H7 (cell line): ENCODE results near the gene PYURF. TPM values are rescaled to one million over a fixed set of nuclear protein-coding genes. Genes with fewer than 3 reads are reported as not detected.

Experiments
- DNase-seq: peaks from one replicate; pipeline ENCODE4 v3.0.0; 2012
- H3K27me3 ChIP-seq: 2 replicates; pipeline ENCODE4 v1.6.0; 2011; ENCODE audit warnings: mild to moderate bottlenecking, low read length; ENCODE audit not compliant: control insufficient read depth, insufficient read depth
- H3K36me3 ChIP-seq: replicated peaks from 2 replicates; pipeline ENCODE4 v1.5.1; 2011; ENCODE audit warnings: low read length; ENCODE audit not compliant: control insufficient read depth, insufficient read depth
- H3K4me3 ChIP-seq: 2 replicates; pipeline ENCODE4 v1.5.1; 2011; ENCODE audit warnings: low read depth, mild to moderate bottlenecking, control low read depth, low read length, moderate library complexity; ENCODE audit not compliant: insufficient read depth
- total RNA-seq: library from RNA; depleted of rRNA; stranded (reverse); fragments of >200 nt; shearing (Covaris generic); gene quantifications from 2 replicates; pipeline ENCODE4 v1.2.3, GENCODE V29; 2014

The PYURF gene
- total RNA-seq, 1 experiment from 2014 or later, result 67.6 TPM

DNA sequence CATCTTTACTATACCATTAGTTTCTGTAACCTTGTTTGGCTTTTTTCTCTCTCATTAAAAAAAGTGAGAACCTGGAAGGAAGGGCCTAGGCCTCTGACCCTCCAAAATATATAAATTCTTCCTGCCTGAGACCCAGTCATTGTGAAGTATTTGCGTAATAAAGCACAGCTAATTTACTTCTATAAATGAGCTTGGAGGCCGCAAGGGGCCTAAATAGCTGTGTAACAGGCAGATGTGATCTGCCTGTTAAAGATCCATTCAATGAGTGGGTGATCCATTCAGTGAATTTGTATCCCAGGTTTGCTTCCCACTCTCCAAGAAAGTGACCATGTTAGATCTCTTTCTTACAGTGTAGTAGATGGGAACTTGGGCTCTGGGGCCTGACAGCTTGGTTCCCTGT lies 595 bp upstream of the PYURF start:
- peak; percentile 11 for DNase-seq
- H3K27me3 ChIP-seq, result no peaks in the 10 kb centered on the region
- peak overlapping the region; percentile 95 for H3K4me3 ChIP-seq
- peaks cover 5% of the 10 kb centered on the region for H3K36me3 ChIP-seq

DNA sequence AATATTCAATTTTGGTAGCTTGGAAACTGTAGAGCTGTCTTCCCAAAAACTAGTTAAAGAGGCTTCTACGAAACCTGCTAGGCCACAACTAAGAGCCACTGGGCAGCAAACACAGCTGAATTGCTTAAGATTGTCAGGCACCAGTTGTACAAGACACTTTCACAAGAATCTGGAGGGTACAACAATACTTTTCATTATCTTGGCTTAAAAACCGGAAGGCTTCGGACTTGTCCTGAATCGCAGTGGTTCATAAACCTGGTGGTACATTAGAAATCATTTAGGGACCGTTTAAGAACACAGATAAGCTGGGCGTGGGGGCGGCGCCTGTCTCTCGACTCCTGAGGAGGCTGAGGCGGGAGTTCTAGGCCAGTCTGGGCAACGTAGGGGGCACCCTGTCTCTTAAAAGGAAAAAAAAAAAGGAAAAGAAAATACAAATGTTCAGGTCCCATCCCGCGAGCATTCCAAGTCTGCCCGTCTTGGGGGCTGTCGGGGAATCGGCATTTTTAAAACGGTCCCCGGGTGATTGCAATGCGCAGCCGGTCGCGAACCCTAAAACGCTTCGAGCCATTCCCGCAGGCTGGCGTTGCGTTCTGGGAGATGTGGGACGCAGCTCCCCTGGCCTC lies 763 bp downstream of the PYURF start:
- peak overlapping the region; percentile 95 for H3K4me3 ChIP-seq
- DNase-seq, result no peak

DNA sequence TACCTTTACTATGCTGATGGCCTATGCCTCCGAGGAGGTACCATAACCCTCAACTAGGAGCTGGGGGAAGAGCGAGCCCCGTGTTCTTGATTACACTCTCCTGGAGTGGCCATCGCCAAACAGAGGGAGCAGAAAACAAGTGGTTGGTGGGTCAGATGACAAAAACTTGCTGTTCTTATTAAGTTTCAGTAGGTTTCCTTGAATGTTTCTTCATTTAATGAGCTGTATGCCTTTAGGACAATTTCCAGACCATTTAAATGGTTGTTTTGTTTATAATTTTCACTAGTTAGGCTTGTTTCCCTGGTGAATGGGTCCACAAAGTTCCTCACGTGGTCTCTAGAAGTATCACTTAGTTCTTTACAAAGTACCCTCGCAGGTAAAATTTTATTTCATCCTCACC lies 4.7 kb downstream of the PYURF start:
- Histone ChIP-seq H3K4me3 (no peak overlapping the region), H3K27me3 (no peaks in the 10 kb centered on the region), H3K36me3 (peaks cover 5% of the 10 kb centered on the region)
- no peak for DNase-seq

More for the DNA sequence above, 763 bp downstream of the PYURF start:
- H3K27me3 ChIP-seq, result no peaks in the 10 kb centered on the region
- peaks cover 5% of the 10 kb centered on the region for H3K36me3 ChIP-seq

DNA sequence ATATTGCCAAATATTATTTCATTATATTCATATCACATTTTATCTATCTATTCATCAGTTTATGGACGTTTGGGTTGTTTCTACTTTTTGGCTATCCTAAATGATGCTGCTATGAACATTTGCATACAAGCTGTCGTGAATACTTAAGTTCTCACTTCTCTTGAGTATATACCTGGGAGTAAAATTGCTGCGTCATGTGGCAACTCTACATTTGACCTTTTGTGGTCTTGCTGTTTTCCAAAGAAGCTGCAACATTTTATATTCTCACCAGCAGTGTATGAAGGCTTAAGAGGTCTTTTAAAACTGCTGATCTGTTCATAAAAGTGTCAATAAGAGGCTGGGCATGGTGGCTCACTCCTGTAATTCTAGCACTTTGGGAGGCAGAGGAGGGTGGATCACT lies 5.8 kb downstream of the PYURF start:
- H3K36me3 ChIP-seq, result peaks cover 5% of the 10 kb centered on the region
- no peak overlapping the region for H3K4me3 ChIP-seq
- no peaks in the 10 kb centered on the region for H3K27me3 ChIP-seq
- no peak for DNase-seq

GRCh38 chr4:88516746-88517145 lies 6.8 kb downstream of the PYURF start:
- peaks cover 5% of the 10 kb centered on the region for H3K36me3 ChIP-seq
- H3K4me3 ChIP-seq, result no peak overlapping the region
- no peaks in the 10 kb centered on the region for H3K27me3 ChIP-seq
- no peak for DNase-seq

GRCh38 chr4:88514557-88515511 lies 8.7 kb downstream of the PYURF start:
- no peak overlapping the region for H3K4me3 ChIP-seq
- no peaks in the 10 kb centered on the region for H3K27me3 ChIP-seq
- H3K36me3 ChIP-seq, result no peaks in the 10 kb centered on the region
- DNase-seq, result no peak

GRCh38 chr4:88511236-88511635 lies 12.3 kb downstream of the PYURF start:
- H3K27me3 ChIP-seq, result no peaks in the 10 kb centered on the region
- no peak overlapping the region for H3K4me3 ChIP-seq
- DNase-seq, result no peak
- no peaks in the 10 kb centered on the region for H3K36me3 ChIP-seq

DNA sequence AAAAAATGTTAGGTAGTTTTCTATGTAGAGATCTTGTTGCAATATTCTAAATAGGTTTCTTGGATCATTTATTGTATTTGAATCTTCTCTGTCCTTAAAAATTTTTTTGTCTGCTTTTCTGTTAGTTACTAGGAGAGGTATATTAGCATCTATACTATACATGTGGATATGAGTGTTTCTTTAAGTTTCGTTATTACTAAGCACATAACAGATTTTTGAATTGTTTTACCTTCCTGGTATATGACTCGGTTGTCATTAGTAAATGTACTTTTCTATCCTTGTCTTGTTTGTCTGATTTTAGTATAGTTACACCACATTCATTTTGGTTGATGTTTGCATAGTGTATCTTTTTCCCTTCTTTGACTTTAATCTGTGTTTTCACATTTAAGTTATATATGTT lies 20.2 kb downstream of the PYURF start:
- Histone ChIP-seq H3K27me3 (no peaks in the 10 kb centered on the region), H3K36me3 (no peaks in the 10 kb centered on the region), H3K4me3 (no peak overlapping the region)
- DNase-seq, result no peak

DNA sequence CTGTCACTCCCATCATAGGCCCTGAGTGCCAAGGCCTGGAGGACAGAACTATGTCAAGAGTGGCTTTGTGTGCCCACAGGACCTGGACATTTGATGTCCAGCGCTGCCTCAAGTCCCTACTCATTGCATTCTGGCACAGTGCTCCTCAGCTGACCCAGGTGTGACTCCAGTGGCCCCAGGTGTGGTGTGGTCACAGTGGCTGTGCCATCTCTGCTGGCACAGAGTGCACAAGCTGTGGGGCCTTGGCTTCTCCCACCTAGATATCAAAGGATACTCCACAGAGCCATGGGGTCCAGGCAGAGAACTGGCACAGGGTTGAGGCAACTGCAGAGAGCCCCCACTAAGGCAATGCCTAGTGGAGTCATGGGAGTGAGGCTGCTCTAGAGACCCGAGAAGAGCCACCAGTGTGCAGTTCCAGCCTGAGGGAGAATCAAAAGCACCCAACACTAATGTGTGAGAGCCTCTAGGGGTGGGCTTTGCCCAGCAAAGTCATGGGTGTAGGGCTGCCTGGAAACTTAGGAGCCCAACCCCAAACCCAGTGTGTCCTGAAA lies 25.6 kb downstream of the PYURF start:
- Histone ChIP-seq H3K4me3 (no peak overlapping the region), H3K36me3 (no peaks in the 10 kb centered on the region), H3K27me3 (no peaks in the 10 kb centered on the region)
- DNase-seq, result no peak

- no peak for DNase-seq
- Histone ChIP-seq H3K27me3 (no peaks in the 10 kb centered on the region), H3K4me3 (no peak overlapping the region), H3K36me3 (no peaks in the 10 kb centered on the region)
Measured at GRCh38 chr4:88489100-88489761, 34.3 kb downstream of the PYURF start.

GRCh38 chr4:88481537-88481936 lies 42.0 kb downstream of the PYURF start:
- no peaks in the 10 kb centered on the region for H3K36me3 ChIP-seq
- DNase-seq, result no peak
- H3K27me3 ChIP-seq, result no peaks in the 10 kb centered on the region
- H3K4me3 ChIP-seq, result no peak overlapping the region

DNA sequence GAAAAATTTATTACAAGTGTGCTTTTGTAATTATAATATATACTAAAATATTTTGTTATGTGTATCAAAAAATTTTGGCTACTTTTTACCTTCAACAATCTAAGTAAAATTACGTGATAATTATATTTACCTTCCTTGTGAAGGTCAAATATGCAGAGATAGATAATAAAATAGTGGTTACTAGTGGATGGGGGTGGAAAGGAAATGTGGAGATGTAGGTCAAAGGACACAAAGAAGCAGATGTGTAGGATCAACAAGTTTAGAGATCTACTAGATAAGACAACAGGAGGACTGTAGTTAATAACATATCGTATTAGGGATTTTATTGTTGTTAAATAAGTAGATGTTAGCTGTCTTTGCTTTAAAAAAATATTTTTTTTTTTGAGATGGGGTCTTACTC lies 45.3 kb downstream of the PYURF start:
- Histone ChIP-seq H3K36me3 (no peaks in the 10 kb centered on the region), H3K27me3 (no peaks in the 10 kb centered on the region), H3K4me3 (no peak overlapping the region)
- DNase-seq, result no peak

- no peak for DNase-seq
- H3K4me3 ChIP-seq, result no peak overlapping the region
- no peaks in the 10 kb centered on the region for H3K27me3 ChIP-seq
- H3K36me3 ChIP-seq, result no peaks in the 10 kb centered on the region
Measured at GRCh38 chr4:88477229-88477860, 46.2 kb downstream of the PYURF start.
